ENCODE results near the gene TRABD2B. TPM values are rescaled to one million over a fixed set of nuclear protein-coding genes. Genes with fewer than 3 reads are reported as not detected.

Gene TRABD2B
- total and polyA plus RNA-seq, 2 experiments from 2014 or later, result 1.6 to 2.0 TPM

DNA sequence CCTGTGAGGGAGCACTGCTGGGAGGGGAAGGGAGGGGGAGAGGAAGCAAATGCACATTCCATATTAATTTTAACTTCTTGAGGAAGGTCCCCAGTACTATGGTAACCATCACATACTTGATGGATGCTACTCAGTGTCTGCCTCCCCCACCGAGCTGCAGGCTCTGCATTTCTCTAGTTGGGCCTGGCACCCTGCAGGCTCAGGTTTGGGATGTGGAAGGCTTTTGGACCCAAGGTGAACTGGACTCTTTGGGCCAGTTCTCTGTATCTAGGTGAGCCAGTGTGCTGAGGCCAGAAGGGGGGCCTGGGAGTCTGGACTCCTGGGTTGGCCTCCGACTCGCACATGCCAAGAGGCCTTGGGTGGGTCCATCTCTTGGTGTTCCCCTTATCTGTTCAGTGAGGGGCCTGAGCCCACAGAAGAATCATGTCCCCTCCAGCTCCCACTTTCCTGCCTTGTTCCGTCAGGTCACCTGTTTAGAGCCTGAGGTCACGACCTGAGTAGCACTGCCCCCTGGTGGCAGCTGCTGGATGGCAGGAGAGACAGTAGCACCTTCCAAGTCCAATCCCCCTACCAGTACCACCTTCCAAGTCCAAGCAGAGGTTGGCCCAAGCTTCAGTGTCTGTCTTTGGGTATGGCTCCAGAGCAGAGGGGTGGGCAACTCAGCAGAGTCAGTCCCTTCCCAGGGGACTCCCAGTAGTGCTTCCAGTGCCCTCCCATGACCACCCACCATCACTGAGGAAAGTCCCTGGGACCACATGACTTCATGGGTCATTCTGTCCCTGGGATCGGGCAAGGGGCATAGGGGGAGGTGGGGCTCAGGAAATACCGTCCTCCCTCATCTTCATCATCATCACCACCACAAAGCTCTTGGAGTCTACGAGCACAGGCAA, 241.8 kb downstream of the TRABD2B start:
- H3K9me2 ChIP-seq (ENCODE audit: insufficient read depth), result no peaks in the 10 kb centered on the region
- H3K9me3 Mint-ChIP-seq, result no peaks in the 10 kb centered on the region; the same call in 2 of the 3 replicates
- TF ChIP-seq, protein P1, sequence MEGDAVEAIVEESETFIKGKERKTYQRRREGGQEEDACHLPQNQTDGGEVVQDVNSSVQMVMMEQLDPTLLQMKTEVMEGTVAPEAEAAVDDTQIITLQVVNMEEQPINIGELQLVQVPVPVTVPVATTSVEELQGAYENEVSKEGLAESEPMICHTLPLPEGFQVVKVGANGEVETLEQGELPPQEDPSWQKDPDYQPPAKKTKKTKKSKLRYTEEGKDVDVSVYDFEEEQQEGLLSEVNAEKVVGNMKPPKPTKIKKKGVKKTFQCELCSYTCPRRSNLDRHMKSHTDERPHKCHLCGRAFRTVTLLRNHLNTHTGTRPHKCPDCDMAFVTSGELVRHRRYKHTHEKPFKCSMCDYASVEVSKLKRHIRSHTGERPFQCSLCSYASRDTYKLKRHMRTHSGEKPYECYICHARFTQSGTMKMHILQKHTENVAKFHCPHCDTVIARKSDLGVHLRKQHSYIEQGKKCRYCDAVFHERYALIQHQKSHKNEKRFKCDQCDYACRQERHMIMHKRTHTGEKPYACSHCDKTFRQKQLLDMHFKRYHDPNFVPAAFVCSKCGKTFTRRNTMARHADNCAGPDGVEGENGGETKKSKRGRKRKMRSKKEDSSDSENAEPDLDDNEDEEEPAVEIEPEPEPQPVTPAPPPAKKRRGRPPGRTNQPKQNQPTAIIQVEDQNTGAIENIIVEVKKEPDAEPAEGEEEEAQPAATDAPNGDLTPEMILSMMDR (conservative IDR thresholded peaks at IDR 0.05; ENCODE audit: low read depth in 2 of 2), result peak; percentile 87 to 90
- TF ChIP-seq, protein P2, sequence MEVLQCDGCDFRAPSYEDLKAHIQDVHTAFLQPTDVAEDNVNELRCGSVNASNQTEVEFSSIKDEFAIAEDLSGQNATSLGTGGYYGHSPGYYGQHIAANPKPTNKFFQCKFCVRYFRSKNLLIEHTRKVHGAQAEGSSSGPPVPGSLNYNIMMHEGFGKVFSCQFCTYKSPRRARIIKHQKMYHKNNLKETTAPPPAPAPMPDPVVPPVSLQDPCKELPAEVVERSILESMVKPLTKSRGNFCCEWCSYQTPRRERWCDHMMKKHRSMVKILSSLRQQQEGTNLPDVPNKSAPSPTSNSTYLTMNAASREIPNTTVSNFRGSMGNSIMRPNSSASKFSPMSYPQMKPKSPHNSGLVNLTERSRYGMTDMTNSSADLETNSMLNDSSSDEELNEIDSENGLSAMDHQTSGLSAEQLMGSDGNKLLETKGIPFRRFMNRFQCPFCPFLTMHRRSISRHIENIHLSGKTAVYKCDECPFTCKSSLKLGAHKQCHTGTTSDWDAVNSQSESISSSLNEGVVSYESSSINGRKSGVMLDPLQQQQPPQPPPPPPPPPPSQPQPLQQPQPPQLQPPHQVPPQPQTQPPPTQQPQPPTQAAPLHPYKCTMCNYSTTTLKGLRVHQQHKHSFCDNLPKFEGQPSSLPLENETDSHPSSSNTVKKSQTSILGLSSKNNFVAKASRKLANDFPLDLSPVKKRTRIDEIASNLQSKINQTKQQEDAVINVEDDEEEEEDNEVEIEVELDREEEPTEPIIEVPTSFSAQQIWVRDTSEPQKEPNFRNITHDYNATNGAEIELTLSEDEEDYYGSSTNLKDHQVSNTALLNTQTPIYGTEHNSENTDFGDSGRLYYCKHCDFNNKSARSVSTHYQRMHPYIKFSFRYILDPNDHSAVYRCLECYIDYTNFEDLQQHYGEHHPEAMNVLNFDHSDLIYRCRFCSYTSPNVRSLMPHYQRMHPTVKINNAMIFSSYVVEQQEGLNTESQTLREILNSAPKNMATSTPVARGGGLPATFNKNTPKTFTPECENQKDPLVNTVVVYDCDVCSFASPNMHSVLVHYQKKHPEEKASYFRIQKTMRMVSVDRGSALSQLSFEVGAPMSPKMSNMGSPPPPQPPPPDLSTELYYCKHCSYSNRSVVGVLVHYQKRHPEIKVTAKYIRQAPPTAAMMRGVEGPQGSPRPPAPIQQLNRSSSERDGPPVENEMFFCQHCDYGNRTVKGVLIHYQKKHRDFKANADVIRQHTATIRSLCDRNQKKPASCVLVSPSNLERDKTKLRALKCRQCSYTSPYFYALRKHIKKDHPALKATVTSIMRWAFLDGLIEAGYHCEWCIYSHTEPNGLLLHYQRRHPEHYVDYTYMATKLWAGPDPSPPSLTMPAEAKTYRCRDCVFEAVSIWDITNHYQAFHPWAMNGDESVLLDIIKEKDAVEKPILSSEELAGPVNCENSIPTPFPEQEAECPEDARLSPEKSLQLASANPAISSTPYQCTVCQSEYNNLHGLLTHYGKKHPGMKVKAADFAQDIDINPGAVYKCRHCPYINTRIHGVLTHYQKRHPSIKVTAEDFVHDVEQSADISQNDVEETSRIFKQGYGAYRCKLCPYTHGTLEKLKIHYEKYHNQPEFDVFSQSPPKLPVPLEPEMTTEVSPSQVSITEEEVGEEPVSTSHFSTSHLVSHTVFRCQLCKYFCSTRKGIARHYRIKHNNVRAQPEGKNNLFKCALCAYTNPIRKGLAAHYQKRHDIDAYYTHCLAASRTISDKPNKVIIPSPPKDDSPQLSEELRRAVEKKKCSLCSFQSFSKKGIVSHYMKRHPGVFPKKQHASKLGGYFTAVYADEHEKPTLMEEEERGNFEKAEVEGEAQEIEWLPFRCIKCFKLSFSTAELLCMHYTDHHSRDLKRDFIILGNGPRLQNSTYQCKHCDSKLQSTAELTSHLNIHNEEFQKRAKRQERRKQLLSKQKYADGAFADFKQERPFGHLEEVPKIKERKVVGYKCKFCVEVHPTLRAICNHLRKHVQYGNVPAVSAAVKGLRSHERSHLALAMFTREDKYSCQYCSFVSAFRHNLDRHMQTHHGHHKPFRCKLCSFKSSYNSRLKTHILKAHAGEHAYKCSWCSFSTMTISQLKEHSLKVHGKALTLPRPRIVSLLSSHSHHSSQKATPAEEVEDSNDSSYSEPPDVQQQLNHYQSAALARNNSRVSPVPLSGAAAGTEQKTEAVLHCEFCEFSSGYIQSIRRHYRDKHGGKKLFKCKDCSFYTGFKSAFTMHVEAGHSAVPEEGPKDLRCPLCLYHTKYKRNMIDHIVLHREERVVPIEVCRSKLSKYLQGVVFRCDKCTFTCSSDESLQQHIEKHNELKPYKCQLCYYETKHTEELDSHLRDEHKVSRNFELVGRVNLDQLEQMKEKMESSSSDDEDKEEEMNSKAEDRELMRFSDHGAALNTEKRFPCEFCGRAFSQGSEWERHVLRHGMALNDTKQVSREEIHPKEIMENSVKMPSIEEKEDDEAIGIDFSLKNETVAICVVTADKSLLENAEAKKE (CRISPR knock-in tag; IDR thresholded peaks at IDR 0.05), result no peak
- TF ChIP-seq, protein P3, sequence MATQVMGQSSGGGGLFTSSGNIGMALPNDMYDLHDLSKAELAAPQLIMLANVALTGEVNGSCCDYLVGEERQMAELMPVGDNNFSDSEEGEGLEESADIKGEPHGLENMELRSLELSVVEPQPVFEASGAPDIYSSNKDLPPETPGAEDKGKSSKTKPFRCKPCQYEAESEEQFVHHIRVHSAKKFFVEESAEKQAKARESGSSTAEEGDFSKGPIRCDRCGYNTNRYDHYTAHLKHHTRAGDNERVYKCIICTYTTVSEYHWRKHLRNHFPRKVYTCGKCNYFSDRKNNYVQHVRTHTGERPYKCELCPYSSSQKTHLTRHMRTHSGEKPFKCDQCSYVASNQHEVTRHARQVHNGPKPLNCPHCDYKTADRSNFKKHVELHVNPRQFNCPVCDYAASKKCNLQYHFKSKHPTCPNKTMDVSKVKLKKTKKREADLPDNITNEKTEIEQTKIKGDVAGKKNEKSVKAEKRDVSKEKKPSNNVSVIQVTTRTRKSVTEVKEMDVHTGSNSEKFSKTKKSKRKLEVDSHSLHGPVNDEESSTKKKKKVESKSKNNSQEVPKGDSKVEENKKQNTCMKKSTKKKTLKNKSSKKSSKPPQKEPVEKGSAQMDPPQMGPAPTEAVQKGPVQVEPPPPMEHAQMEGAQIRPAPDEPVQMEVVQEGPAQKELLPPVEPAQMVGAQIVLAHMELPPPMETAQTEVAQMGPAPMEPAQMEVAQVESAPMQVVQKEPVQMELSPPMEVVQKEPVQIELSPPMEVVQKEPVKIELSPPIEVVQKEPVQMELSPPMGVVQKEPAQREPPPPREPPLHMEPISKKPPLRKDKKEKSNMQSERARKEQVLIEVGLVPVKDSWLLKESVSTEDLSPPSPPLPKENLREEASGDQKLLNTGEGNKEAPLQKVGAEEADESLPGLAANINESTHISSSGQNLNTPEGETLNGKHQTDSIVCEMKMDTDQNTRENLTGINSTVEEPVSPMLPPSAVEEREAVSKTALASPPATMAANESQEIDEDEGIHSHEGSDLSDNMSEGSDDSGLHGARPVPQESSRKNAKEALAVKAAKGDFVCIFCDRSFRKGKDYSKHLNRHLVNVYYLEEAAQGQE (IDR thresholded peaks at IDR 0.05; ENCODE audit: unreplicated experiment), result no peak
- TF ChIP-seq EZH2phosphoT487 (IDR thresholded peaks at IDR 0.05; ENCODE audit: unreplicated experiment) (no peak), JUNB (IDR thresholded peaks at IDR 0.05; ENCODE audit: unreplicated experiment) (no peak), POLR2AphosphoS5 (IDR thresholded peaks at IDR 0.05; ENCODE audit: low read depth) (no peak)
- no peaks in the 10 kb centered on the region for H3K36me3 Mint-ChIP-seq (ENCODE audit: low read depth)
- H3K4me3 Mint-ChIP-seq, result no peak overlapping the region
- H3K79me2 ChIP-seq (replicated peaks; ENCODE audit: insufficient read depth), result no peaks in the 10 kb centered on the region
- no peaks in the 10 kb centered on the region for H3K36me3 ChIP-seq (ENCODE audit: insufficient read depth)
- no peaks in the 10 kb centered on the region for H3K27me3 ChIP-seq (ENCODE audit: insufficient read depth)
- DNase-seq (ENCODE audit: low spot score) (peak; percentile 83), ATAC-seq (peak; percentile 89)
- H3K4me2 ChIP-seq, result no peak overlapping the region
- H3K4me3 ChIP-seq, result no peak overlapping the region
- H3F3A ChIP-seq (replicated peaks; ENCODE audit: low read depth), result no peaks in the 10 kb centered on the region
- H4K20me1 ChIP-seq (replicated peaks; ENCODE audit: insufficient read depth), result no peaks in the 10 kb centered on the region
- peak overlapping the region; percentile 28 for H2AFZ ChIP-seq
- no peak overlapping the region for H3K27ac ChIP-seq (ENCODE audit: low read depth)
- peaks cover 4% of the 10 kb centered on the region for H3K27me3 Mint-ChIP-seq (ENCODE audit: insufficient read depth, low read depth, poor library complexity)
- peaks cover 9% of the 10 kb centered on the region; the same call in 2 of the 3 replicates for H3K4me1 Mint-ChIP-seq
- no peak overlapping the region for H3K27ac Mint-ChIP-seq
- H3K4me1 ChIP-seq (ENCODE audit: insufficient read depth), result no peaks in the 10 kb centered on the region
